CD4-positive, alpha-beta T cell treated with Interleukin-15 for 4 hours (primary cell): ENCODE results near the gene CCDC179.

Experiments used
- DNase-seq: peaks from one replicate; pipeline ENCODE4 v3.0.0-alpha.2; 2020; ENCODE audit warnings: low spot score

CCDC179 gene

GRCh38 chr11:22860241-22860640, at the start of gene CCDC179:
CCDC179 (minus strand) TSS chr11:22860474; CDS start chr11:22860421, 53 bp downstream.
- DNase-seq, result no peak

GRCh38 chr11:22903782-22904181, 43.5 kb upstream of the CCDC179 start:
- DNase-seq, result no peak

- DNase-seq, result no peak
These were observed 41.3 kb upstream of the CCDC179 start for GRCh38 chr11:22901603-22902002.

- DNase-seq, result no peak
These were observed 40.7 kb upstream of the CCDC179 start for GRCh38 chr11:22900764-22901486.

- DNase-seq, result no peak
These were observed 37.8 kb upstream of the CCDC179 start for GRCh38 chr11:22898036-22898435.

- no peak for DNase-seq
These were observed 30.0 kb upstream of the CCDC179 start for GRCh38 chr11:22890227-22890626.

- no peak for DNase-seq
These were observed 23.9 kb upstream of the CCDC179 start for GRCh38 chr11:22884217-22884616.

- no peak for DNase-seq
These were observed 19.4 kb upstream of the CCDC179 start for GRCh38 chr11:22879630-22880029.

GRCh38 chr11:22878604-22879003, 18.3 kb upstream of the CCDC179 start:
- no peak for DNase-seq

- DNase-seq, result no peak
These were observed 17.8 kb upstream of the CCDC179 start for GRCh38 chr11:22878039-22878438.

- DNase-seq, result peak; percentile 76
These were observed 15.7 kb upstream of the CCDC179 start for GRCh38 chr11:22875869-22876473.

GRCh38 chr11:22869325-22869724, 9.1 kb upstream of the CCDC179 start:
- no peak for DNase-seq

GRCh38 chr11:22859756-22860155, 518 bp downstream of the CCDC179 start:
- DNase-seq, result no peak

GRCh38 chr11:22851477-22851876, 8.8 kb downstream of the CCDC179 start:
- DNase-seq, result no peak

GRCh38 chr11:22846726-22847125, 13.5 kb downstream of the CCDC179 start:
- DNase-seq, result no peak

GRCh38 chr11:22832315-22833015, 27.8 kb downstream of the CCDC179 start:
- DNase-seq, result peak; percentile 10

GRCh38 chr11:22830082-22830414, 30.2 kb downstream of the CCDC179 start:
- DNase-seq, result no peak

GRCh38 chr11:22829231-22830081, 30.8 kb downstream of the CCDC179 start, which contains the start of gene SVIP:
SVIP (minus strand) TSS chr11:22829801; CDS start chr11:22829748, 53 bp downstream.
- peak; percentile 93 for DNase-seq

GRCh38 chr11:22828373-22828772, 31.9 kb downstream of the CCDC179 start:
- DNase-seq, result no peak

- no peak for DNase-seq
These were observed 38.1 kb downstream of the CCDC179 start for GRCh38 chr11:22822203-22822602.

- no peak for DNase-seq
These were observed 50.4 kb downstream of the CCDC179 start for GRCh38 chr11:22809893-22810292.

GRCh38 chr11:22808571-22809197, 51.6 kb downstream of the CCDC179 start:
- DNase-seq, result no peak
